SK-N-SH treated with all-trans-retinoic acid at 6 μM for 48 hours (cell line): ENCODE data around the gene NOP16.

Source experiments
- BACH2 ChIP-seq: fragments of 250-450 bp; sonication (Bioruptor Pico); IDR thresholded peaks from 2 replicates; pipeline ENCODE4 v1.9.0; 2021; ENCODE audit warnings: mild to moderate bottlenecking, borderline replicate concordance
- CREB5 ChIP-seq: fragments of 250-450 bp; sonication (Bioruptor Pico); IDR thresholded peaks from 2 replicates; pipeline ENCODE4 v1.5.1; 2020; ENCODE audit warnings: low read depth, mild to moderate bottlenecking, moderate library complexity
- ESRRG ChIP-seq: fragments of 250-450 bp; sonication (Bioruptor Pico); IDR thresholded peaks from 2 replicates; pipeline ENCODE4 v1.6.1; 2021; ENCODE audit warnings: mild to moderate bottlenecking
- OSR1 ChIP-seq: fragments of 250-450 bp; sonication (Bioruptor Pico); IDR thresholded peaks from 2 replicates; pipeline ENCODE4 v1.8.0; 2022; ENCODE audit warnings: moderate library complexity, mild to moderate bottlenecking, inconsistent platforms
- PATZ1 ChIP-seq: fragments of 250-450 bp; sonication (Bioruptor Pico); IDR thresholded peaks from 2 replicates; pipeline ENCODE4 v1.8.0; 2020; ENCODE audit warnings: mild to moderate bottlenecking, moderate library complexity, borderline replicate concordance
- POU6F1 ChIP-seq: fragments of 250-450 bp; sonication (Bioruptor Pico); IDR thresholded peaks from 2 replicates; pipeline ENCODE4 v1.8.0; 2021; ENCODE audit warnings: low read depth, mild to moderate bottlenecking, moderate library complexity, borderline replicate concordance
- TCF4 ChIP-seq: fragments of 250-450 bp; sonication (Bioruptor Pico); IDR thresholded peaks from 2 replicates; pipeline ENCODE4 v1.8.0; 2021; ENCODE audit warnings: mild to moderate bottlenecking, moderate library complexity, borderline replicate concordance
- TOX ChIP-seq: fragments of 250-450 bp; sonication (Bioruptor Pico); IDR thresholded peaks from 2 replicates; pipeline ENCODE4 v1.8.0; 2021; ENCODE audit warnings: mild to moderate bottlenecking, moderate library complexity, borderline replicate concordance
- TSHZ2 ChIP-seq: fragments of 250-450 bp; sonication (Bioruptor Pico); IDR thresholded peaks from 2 replicates; pipeline ENCODE4 v1.5.0; 2020; ENCODE audit warnings: mild to moderate bottlenecking, moderate library complexity
- ZFP30 ChIP-seq: fragments of 450-650 bp; formaldehyde crosslinking; IDR thresholded peaks from 2 replicates; pipeline ENCODE4 v1.5.0; 2022; ENCODE audit warnings: mild to moderate bottlenecking, moderate library complexity
- ZNF8 ChIP-seq: fragments of 450-650 bp; formaldehyde crosslinking; IDR thresholded peaks from 2 replicates; pipeline ENCODE4 v1.5.0; 2020; ENCODE audit warnings: mild to moderate bottlenecking, moderate library complexity

DNA sequence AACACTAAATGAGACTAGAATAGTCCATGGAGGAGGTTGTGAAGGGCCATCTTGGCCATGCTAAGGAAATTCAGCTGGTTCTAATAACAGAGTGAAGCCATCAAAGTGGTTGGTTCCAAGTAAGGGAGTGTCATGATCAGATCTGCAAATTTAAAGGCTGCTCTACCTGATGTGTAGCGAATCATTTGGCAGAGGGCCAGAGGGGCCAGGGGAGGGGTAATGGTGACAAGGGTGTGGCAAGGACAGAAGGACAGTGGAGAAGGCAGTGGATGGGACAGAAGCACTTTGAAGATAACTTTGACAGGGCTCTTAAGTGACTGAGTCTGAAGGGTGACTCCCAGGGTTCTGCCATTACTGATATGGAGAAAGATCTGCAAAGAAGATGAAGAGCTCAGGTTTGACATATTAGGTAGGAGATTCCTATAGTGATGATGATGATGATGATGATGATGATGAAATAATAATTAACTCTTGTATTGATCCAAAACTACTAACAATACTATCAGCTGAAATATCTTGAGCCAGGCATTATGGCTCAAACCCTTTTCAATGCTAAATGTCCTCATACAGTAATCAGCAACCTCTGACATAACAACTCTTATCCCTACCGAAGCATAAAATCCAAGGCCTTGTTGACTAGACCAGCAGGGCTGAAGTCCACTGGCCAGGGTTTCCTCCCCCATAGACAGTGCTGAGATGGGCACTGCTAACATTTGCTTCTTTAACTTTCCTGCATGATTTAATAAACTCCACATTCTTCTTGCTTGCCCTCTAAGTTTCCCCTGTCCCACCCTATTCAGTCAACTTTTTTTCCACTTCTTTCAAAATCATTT lies 46.9 kb downstream of the NOP16 start:
- no peak for TF ChIP-seq OSR1 (CRISPR knock-in tag)
- no peak for TF ChIP-seq TSHZ2 (CRISPR knock-in tag)
- TF ChIP-seq BACH2 (CRISPR knock-in tag), result no peak
- TF ChIP-seq ESRRG (CRISPR knock-in tag), result no peak
- no peak for TF ChIP-seq ZNF8 (CRISPR knock-in tag)
- TF ChIP-seq TCF4, result no peak
- no peak for TF ChIP-seq ZFP30
- TF ChIP-seq PATZ1 (CRISPR knock-in tag), result no peak
- no peak for TF ChIP-seq CREB5 (CRISPR knock-in tag)
- TF ChIP-seq TOX (CRISPR knock-in tag), result no peak
- no peak for TF ChIP-seq POU6F1 (CRISPR knock-in tag)
